ENCODE data around the gene ACTBL2. TPM values are rescaled to one million over a fixed set of nuclear protein-coding genes. Genes with fewer than 3 reads are reported as not detected.
"Not testable (repeated sequence)": the region's sequence is repeated elsewhere in the genome, so short reads cannot be mapped to it uniquely, and the experiment has no call there.

ACTBL2 gene
- polyA plus RNA-seq, 1 donor (not counting 4 experiments of a cell fraction or from before 2014, with no cell fraction given) = 0.68 TPM

DNA sequence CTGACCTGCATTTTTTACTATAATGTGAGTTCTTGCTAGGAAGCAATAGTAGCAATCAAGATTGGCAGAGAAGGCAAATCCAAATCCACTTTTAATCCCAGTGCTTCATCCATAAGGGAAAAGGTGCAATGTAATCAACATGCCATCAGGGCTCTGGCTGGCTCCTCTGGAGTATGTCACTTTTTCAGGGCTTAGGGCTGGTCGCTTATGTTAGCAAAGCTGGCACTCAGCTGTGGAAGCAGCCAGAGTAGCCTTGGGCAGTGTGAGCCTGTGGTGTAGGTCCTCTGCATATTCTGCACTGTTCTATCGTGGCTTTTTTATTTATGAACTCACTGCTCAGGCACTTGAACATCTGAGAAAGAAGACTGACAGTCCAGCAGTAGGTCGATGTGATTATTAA lies 16.1 kb downstream of the ACTBL2 start:
- Histone ChIP-seq H3K4me1 (ENCODE audit: control insufficient read depth, extremely low read depth, insufficient read depth, low read length) (no peaks in the 10 kb centered on the region), H4K20me1 (ENCODE audit: control insufficient read depth, extremely low read depth, insufficient read depth, low read length) (no peaks in the 10 kb centered on the region), H2AFZ (ENCODE audit: control insufficient read depth, low read length) (no peak overlapping the region), H3K4me2 (ENCODE audit: control insufficient read depth, extremely low read depth, insufficient read depth, low read depth, low read length) (no peak overlapping the region), H3K79me2 (ENCODE audit: control insufficient read depth, insufficient read depth, low read length) (no peaks in the 10 kb centered on the region), H3K9me1 (ENCODE audit: control insufficient read depth, extremely low read depth, insufficient read depth, low read length) (no peaks in the 10 kb centered on the region), H3K4me3 (ENCODE audit: control insufficient read depth in 2 of 3, extremely low read depth in 1 of 3, insufficient read depth in 2 of 3, low read depth in 1 of 3, low read length in 3 of 3) (no peak overlapping the region), H3K9me3 (ENCODE audit: control insufficient read depth, low read depth, low read length) (no peaks in the 10 kb centered on the region), H3K27me3 (ENCODE audit: control insufficient read depth, extremely low read depth, insufficient read depth, low read length) (no peaks in the 10 kb centered on the region), H3K36me3 (ENCODE audit: control insufficient read depth in 2 of 2, extremely low read depth in 1 of 2, insufficient read depth in 2 of 2, low read length in 2 of 2) (no peaks in the 10 kb centered on the region), H3K9ac (ENCODE audit: control insufficient read depth, extremely low read depth, insufficient read depth, low read length) (no peak overlapping the region), H3K27ac (ENCODE audit: control insufficient read depth, insufficient read depth, low read length) (no peak overlapping the region)
- FAIRE-seq = no peak
- DNase-seq (ENCODE audit: low read depth, low spot score) = no peak
- no peak for TF ChIP-seq EZH2 (IDR thresholded peaks at IDR 0.05; ENCODE audit: low read length)
- TF ChIP-seq, protein P1, sequence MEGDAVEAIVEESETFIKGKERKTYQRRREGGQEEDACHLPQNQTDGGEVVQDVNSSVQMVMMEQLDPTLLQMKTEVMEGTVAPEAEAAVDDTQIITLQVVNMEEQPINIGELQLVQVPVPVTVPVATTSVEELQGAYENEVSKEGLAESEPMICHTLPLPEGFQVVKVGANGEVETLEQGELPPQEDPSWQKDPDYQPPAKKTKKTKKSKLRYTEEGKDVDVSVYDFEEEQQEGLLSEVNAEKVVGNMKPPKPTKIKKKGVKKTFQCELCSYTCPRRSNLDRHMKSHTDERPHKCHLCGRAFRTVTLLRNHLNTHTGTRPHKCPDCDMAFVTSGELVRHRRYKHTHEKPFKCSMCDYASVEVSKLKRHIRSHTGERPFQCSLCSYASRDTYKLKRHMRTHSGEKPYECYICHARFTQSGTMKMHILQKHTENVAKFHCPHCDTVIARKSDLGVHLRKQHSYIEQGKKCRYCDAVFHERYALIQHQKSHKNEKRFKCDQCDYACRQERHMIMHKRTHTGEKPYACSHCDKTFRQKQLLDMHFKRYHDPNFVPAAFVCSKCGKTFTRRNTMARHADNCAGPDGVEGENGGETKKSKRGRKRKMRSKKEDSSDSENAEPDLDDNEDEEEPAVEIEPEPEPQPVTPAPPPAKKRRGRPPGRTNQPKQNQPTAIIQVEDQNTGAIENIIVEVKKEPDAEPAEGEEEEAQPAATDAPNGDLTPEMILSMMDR (optimal IDR thresholded peaks at IDR 0.05 in 1 of 3, IDR thresholded peaks at IDR 0.05 in 1 of 3, conservative IDR thresholded peaks at IDR 0.05 in 1 of 3; ENCODE audit: extremely low read depth in 1 of 3, insufficient read depth in 2 of 3, low read length in 3 of 3) = no peak
- dilution Hi-C loops (cut with MboI; ENCODE audit: extremely low pct_ligation_motif_present, low sequenced_read_pairs) = no loop called here

DNA sequence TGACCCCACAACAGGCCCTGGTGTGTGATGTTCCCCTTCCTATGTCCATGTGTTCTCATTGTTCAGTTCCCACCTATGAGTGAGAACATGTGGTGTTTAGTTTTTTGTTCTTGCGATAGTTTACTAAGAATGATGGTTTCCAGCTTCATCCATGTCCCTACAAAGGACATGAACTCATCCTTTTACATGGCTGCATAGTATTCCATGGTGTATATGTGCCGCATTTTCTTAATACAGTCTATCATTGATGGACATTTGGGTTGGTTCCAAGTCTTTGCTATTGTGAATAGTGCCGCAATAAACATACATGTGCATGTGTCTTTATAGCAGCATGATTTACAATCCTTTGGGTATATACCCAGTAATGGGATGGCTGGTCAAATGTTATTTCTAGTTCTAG lies 22.6 kb downstream of the ACTBL2 start:
- H3K4me3 ChIP-seq (ENCODE audit: control insufficient read depth in 2 of 3, extremely low read depth in 1 of 3, insufficient read depth in 2 of 3, low read depth in 1 of 3, low read length in 3 of 3); H3K27ac ChIP-seq (ENCODE audit: control insufficient read depth, insufficient read depth, low read length); DNase-seq (ENCODE audit: low read depth, low spot score); H3K4me2 ChIP-seq (ENCODE audit: control insufficient read depth, extremely low read depth, insufficient read depth, low read depth, low read length); H3K9me1 ChIP-seq (ENCODE audit: control insufficient read depth, extremely low read depth, insufficient read depth, low read length); dilution Hi-C loops (cut with MboI; ENCODE audit: extremely low pct_ligation_motif_present, low sequenced_read_pairs); H3K27me3 ChIP-seq (ENCODE audit: control insufficient read depth, extremely low read depth, insufficient read depth, low read length); H3K36me3 ChIP-seq (ENCODE audit: control insufficient read depth in 2 of 2, extremely low read depth in 1 of 2, insufficient read depth in 2 of 2, low read length in 2 of 2); FAIRE-seq; H3K9ac ChIP-seq (ENCODE audit: control insufficient read depth, extremely low read depth, insufficient read depth, low read length); H4K20me1 ChIP-seq (ENCODE audit: control insufficient read depth, extremely low read depth, insufficient read depth, low read length); H3K4me1 ChIP-seq (ENCODE audit: control insufficient read depth, extremely low read depth, insufficient read depth, low read length); H3K9me3 ChIP-seq (ENCODE audit: control insufficient read depth, low read depth, low read length); H2AFZ ChIP-seq (ENCODE audit: control insufficient read depth, low read length); H3K79me2 ChIP-seq (ENCODE audit: control insufficient read depth, insufficient read depth, low read length): not testable (repeated sequence)

DNA sequence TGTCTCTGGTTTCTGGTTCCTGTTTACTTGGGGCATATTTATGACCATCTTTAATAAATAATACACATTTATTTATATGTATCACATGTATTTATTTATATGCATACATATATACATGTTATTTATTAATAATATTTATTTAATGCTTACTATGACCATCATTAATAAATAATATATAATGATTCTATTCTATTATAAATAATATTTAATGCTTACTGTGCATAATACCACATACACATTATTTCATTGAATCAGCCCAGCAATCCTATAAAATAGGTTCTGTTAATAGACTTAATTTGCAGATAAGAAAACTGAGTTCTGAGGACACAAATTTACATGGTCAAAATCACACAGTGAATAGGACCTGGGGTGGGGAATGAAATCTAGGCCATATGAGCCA lies 24.2 kb downstream of the ACTBL2 start:
- H3K4me1 ChIP-seq (ENCODE audit: control insufficient read depth, extremely low read depth, insufficient read depth, low read length) = no peaks in the 10 kb centered on the region
- H3K4me3 ChIP-seq (ENCODE audit: control insufficient read depth in 2 of 3, extremely low read depth in 1 of 3, insufficient read depth in 2 of 3, low read depth in 1 of 3, low read length in 3 of 3) = no peak overlapping the region
- H2AFZ ChIP-seq (ENCODE audit: control insufficient read depth, low read length) = no peak overlapping the region
- dilution Hi-C loops (cut with MboI; ENCODE audit: extremely low pct_ligation_motif_present, low sequenced_read_pairs) = no loop called here
- FAIRE-seq (no peak), DNase-seq (ENCODE audit: low read depth, low spot score) (no peak)
- TF ChIP-seq, protein P1 (optimal IDR thresholded peaks at IDR 0.05 in 1 of 3, IDR thresholded peaks at IDR 0.05 in 1 of 3, conservative IDR thresholded peaks at IDR 0.05 in 1 of 3; ENCODE audit: extremely low read depth in 1 of 3, insufficient read depth in 2 of 3, low read length in 3 of 3) = no peak
- TF ChIP-seq EZH2 (IDR thresholded peaks at IDR 0.05; ENCODE audit: low read length) = no peak
- H3K9me3 ChIP-seq (ENCODE audit: control insufficient read depth, low read depth, low read length) = no peaks in the 10 kb centered on the region
- H3K36me3 ChIP-seq (ENCODE audit: control insufficient read depth in 2 of 2, extremely low read depth in 1 of 2, insufficient read depth in 2 of 2, low read length in 2 of 2) = no peaks in the 10 kb centered on the region
- no peaks in the 10 kb centered on the region for H4K20me1 ChIP-seq (ENCODE audit: control insufficient read depth, extremely low read depth, insufficient read depth, low read length)
- H3K27me3 ChIP-seq (ENCODE audit: control insufficient read depth, extremely low read depth, insufficient read depth, low read length) = no peaks in the 10 kb centered on the region
- H3K9me1 ChIP-seq (ENCODE audit: control insufficient read depth, extremely low read depth, insufficient read depth, low read length) = no peaks in the 10 kb centered on the region
- no peak overlapping the region for H3K27ac ChIP-seq (ENCODE audit: control insufficient read depth, insufficient read depth, low read length)
- no peaks in the 10 kb centered on the region for H3K79me2 ChIP-seq (ENCODE audit: control insufficient read depth, insufficient read depth, low read length)
- H3K9ac ChIP-seq (ENCODE audit: control insufficient read depth, extremely low read depth, insufficient read depth, low read length) = no peak overlapping the region
- H3K4me2 ChIP-seq (ENCODE audit: control insufficient read depth, extremely low read depth, insufficient read depth, low read depth, low read length) = no peak overlapping the region

Data from keratinocyte (primary cell).